Lung (tissue), 12 donors: ENCODE data around the gene EIF4EBP2. TPM values are rescaled to one million over a fixed set of nuclear protein-coding genes. Genes with fewer than 3 reads are reported as not detected.

Experiments
- ATAC-seq: fragments of 200-7000 bp; cut with Tn5 transposase; one replicate; pipeline ENCODE4 v1.9.1; 2020; ENCODE audit warnings: moderate number of reproducible peaks; ENCODE audit not compliant: insufficient read depth, low FRiP score
- DNase-seq, 3 donors: peaks; one replicate each; pipeline ENCODE4 v3.0.0-alpha.2; 2013 to 2017
- H3K27ac ChIP-seq, 2 donors: one replicate each; pipeline ENCODE4 v1.5.1; 2013; ENCODE audit warnings: mild to moderate bottlenecking in 2 of 2, moderate library complexity in 2 of 2, control low read depth in 1 of 2, inconsistent platforms in 1 of 2, low read depth in 1 of 2, low read length in 1 of 2
- H3K27me3 ChIP-seq, 3 donors: one replicate each; pipeline ENCODE4 v1.5.1; 2013; ENCODE audit warnings: low read length in 2 of 3; ENCODE audit not compliant: control insufficient read depth in 3 of 3, insufficient read depth in 3 of 3
- H3K36me3 ChIP-seq, 4 donors: one replicate each; pipeline ENCODE4 v1.5.1; 2013; ENCODE audit warnings: low read length in 4 of 4, mild to moderate bottlenecking in 1 of 4, moderate library complexity in 1 of 4; ENCODE audit not compliant: control insufficient read depth in 4 of 4, insufficient read depth in 4 of 4
- H3K4me1 ChIP-seq, 5 donors: one replicate each; pipeline ENCODE4 v1.5.1; 2013; ENCODE audit warnings: low read length in 5 of 5, mild to moderate bottlenecking in 2 of 5, moderate library complexity in 1 of 5; ENCODE audit not compliant: control insufficient read depth in 5 of 5, insufficient read depth in 5 of 5
- H3K4me3 ChIP-seq: one replicate; pipeline ENCODE4 v1.5.1; 2013; ENCODE audit warnings: mild to moderate bottlenecking, control low read depth, moderate library complexity
- H3K9ac ChIP-seq, 2 donors: one replicate each; pipeline ENCODE4 v1.5.1; 2013; ENCODE audit warnings: low read length in 2 of 2, control low read depth in 1 of 2; ENCODE audit not compliant: insufficient read depth in 1 of 2
- H3K9me3 ChIP-seq, 4 donors: one replicate each; pipeline ENCODE4 v1.5.1; 2013; ENCODE audit warnings: low read length in 3 of 4, mild to moderate bottlenecking in 1 of 4, moderate library complexity in 1 of 4; ENCODE audit not compliant: control insufficient read depth in 4 of 4, insufficient read depth in 3 of 4
- CTCF ChIP-seq: IDR thresholded peaks from 2 replicates; pipeline ENCODE4 v1.5.1; 2012; ENCODE audit warnings: mild to moderate bottlenecking; ENCODE audit errors: control extremely low read depth, extremely low read depth
- WGBS, 2 donors: extraction: QIAGEN DNeasy Blood & Tissue Kit; methylation state at CpG; one replicate each; pipeline ENCODE4 v1.1.7; 2013; 5-methylcytosine and 5-hydroxymethylcytosine counted together
- polyA plus RNA-seq, 2 donors: library from polyadenylated mRNA; stranded (reverse); fragments of 200-250 nt; gene quantifications; one replicate each; pipeline ENCODE4 v1.2.1, GENCODE V29; 2013
- total RNA-seq, 2 donors: library from RNA; depleted of rRNA in 1 of 2; stranded (reverse); fragments of >200 nt in 1 of 2; gene quantifications; one replicate each; pipeline ENCODE4 v1.2.1, GENCODE V29; 2014 to 2021
- donor health status: control.
- donor health status: control.
- donor health status: Bipolar disorder and iron deficiency.
- donor health status: healthy.
- donor health status: DM: yes; HTN: yes; CAD: no.

Gene EIF4EBP2
- total and polyA plus RNA-seq, 4 donors = 21.8 to 63.3 (median 41.3) TPM

GRCh38 chr10:70374775-70375614, 28.9 kb upstream of the EIF4EBP2 start:
- H3K9ac ChIP-seq = no peak overlapping the region
- peaks cover 0 to 3% (median under 1%) of the 10 kb centered on the region in 4 donors for H3K36me3 ChIP-seq
- no peak overlapping the region for H3K27ac ChIP-seq
- WGBS, 2 donors = 76 to 80% methylated on average over 9 of the region's 9 CpGs
- DNase-seq (no peak), ATAC-seq (no peak)
- H3K9me3 ChIP-seq = peaks cover 0 to 2% (median 0%) of the 10 kb centered on the region in 4 donors
- no peak for TF ChIP-seq CTCF
- peaks cover 0 to 3% (median 0%) of the 10 kb centered on the region in 5 donors for H3K4me1 ChIP-seq
- H3K4me3 ChIP-seq = no peak overlapping the region
- H3K27me3 ChIP-seq = no peaks in the 10 kb centered on the region

DNA sequence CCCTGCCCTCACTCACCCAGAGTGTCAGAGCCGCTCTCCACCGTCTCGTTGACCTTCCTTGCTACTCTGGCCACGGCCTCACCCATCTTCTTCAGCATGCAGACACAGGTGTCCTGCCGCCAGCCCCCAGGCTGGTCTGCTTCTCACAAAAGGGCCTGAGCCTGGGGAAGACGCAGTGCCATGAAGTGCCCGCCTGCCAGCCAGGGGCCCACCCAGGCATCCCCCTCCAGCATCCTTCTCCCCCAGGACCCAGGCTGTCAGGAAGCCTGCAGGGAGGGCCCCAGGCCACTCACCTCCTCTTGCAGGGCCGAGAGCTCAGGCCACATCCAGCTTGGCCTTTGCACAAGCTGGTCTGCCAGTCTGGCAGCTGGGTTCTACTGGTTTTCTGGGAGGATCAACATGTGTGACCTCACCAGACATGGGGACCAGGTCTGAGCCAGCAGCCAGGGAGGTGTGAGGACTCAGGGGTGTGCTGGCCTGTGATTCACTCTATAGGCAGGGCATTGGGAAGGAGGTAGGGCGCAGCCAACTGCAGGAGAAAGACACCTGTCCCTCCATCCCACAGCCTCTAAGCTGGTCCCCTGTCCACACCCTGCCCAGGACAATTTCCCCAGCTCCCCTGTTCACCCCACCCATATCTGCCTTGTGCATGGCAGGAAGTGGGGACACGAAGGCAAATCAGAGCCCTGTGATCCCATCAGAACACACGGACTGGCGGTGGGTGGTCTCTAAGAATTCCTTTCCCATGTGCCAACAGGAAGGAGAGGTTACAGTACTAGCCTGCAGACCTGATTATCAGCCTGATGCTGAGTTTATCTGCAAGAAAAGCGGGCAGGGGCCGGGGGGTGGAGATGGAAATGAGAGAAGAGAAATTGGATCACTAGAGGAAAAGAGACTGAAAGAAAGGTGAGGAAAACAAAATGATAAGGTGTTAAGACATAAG, 27.2 kb upstream of the EIF4EBP2 start:
- 86 to 88% methylated on average over 14 of the region's 14 CpGs for WGBS, 2 donors
- Histone ChIP-seq H3K4me1 (peaks cover 0 to 9% (median 3%) of the 10 kb centered on the region in 5 donors), H3K36me3 (peaks cover 0 to 3% (median under 1%) of the 10 kb centered on the region in 4 donors), H3K4me3 (no peak overlapping the region), H3K27me3 (no peaks in the 10 kb centered on the region), H3K9ac (no peak overlapping the region), H3K9me3 (peaks cover 0 to 2% (median 0%) of the 10 kb centered on the region in 4 donors), H3K27ac (no peak overlapping the region)
- ATAC-seq (no peak), DNase-seq (no peak)
- TF ChIP-seq CTCF = no peak

DNA sequence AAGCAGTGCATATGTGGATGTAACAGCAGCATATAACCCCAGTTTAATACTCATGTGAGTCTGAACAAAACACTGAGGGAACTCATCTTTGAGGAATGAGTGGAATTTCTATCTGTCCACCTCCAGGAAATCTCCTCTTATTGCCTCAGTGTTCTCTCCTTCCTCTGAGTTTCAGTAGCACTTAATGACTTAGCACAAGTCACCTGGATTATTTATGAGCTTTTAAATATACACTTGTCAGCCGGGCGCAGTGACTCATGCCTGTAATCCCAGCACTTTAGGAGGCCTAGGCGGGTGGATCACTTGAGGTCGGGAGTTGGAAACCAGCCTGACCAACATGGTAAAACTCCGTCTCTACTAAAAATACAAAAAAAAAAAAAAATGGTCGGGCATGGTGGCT, 25.8 kb upstream of the EIF4EBP2 start:
- no peak for ATAC-seq
- Histone ChIP-seq H3K27me3 (no peaks in the 10 kb centered on the region), H3K4me1 (peaks cover 0 to 10% (median 3%) of the 10 kb centered on the region in 5 donors), H3K9me3 (peaks cover 0 to 2% (median 0%) of the 10 kb centered on the region in 4 donors), H3K4me3 (no peak overlapping the region), H3K9ac (no peak overlapping the region), H3K36me3 (peaks cover 0 to 3% (median under 1%) of the 10 kb centered on the region in 4 donors), H3K27ac (no peak overlapping the region)
- 54 to 58% methylated on average over 6 of the region's 6 CpGs for WGBS, 2 donors
- no peak for TF ChIP-seq CTCF
- no peak for DNase-seq
